SK-N-SH (cell line): Measurements from ENCODE around the gene AASS. TPM values are rescaled to one million over a fixed set of nuclear protein-coding genes. Genes with fewer than 3 reads are reported as not detected.

Source experiments
- CTCF ChIA-PET: fragments of 300-600, 350-600 bp; formaldehyde crosslinking; extraction: SDS; loops from one replicate; lab custom pipeline; 2021; lab: Yijun Ruan, JAX
- POLR2A ChIA-PET: fragments of 350-600 bp; sonication (Branson Sonifier 250); formaldehyde crosslinking; extraction: SDS; loops from one replicate; lab custom pipeline; 2020; ENCODE audit warnings: antibody characterized with exemption, inconsistent platforms; lab: Yijun Ruan, JAX
- DNase-seq: peaks from one replicate; pipeline ENCODE4 v3.0.0; 2012
- H2AFZ ChIP-seq: fragments of 200-600 bp; sonication (generic); 2 replicates; pipeline ENCODE4 v1.8.1; 2016; ENCODE audit warnings: antibody characterized with exemption, mild to moderate bottlenecking, low read depth
- H3F3A ChIP-seq: fragments of 200-600 bp; sonication (generic); replicated peaks from 2 replicates; pipeline ENCODE3; 2016; ENCODE audit warnings: antibody characterized with exemption, mild to moderate bottlenecking; ENCODE audit not compliant: insufficient read depth
- H3K27ac ChIP-seq, 2 experiments: fragments of 200-500 bp in 1 of 2; fragments of 200-600 bp in 1 of 2; sonication (Bioruptor generic) in 1 of 2; sonication (generic), shearing (Covaris generic) in 1 of 2; 2 replicates each; pipeline versions ENCODE4 v1.5.1 to v1.6.1; 2014 to 2016; ENCODE audit warnings: low read depth in 2 of 2, inconsistent platforms in 1 of 2, low read length in 1 of 2, mild to moderate bottlenecking in 1 of 2, mixed read lengths in 1 of 2
- H3K27me3 ChIP-seq: fragments of 200-600 bp; sonication (generic), shearing (Covaris generic); 2 replicates; pipeline ENCODE4 v1.6.1; 2016; ENCODE audit warnings: mixed run types; ENCODE audit not compliant: insufficient read depth
- H3K36me3 ChIP-seq, 2 experiments: fragments of 200-500 bp in 1 of 2; fragments of 200-600 bp in 1 of 2; sonication (Bioruptor generic) in 1 of 2; sonication (generic) in 1 of 2; replicated peaks in 1 of 2; 2 replicates each; pipeline versions ENCODE3 to v1.5.1; 2014 to 2016; ENCODE audit warnings: low read length in 1 of 2, mild to moderate bottlenecking in 1 of 2; ENCODE audit not compliant: insufficient read depth in 2 of 2, control insufficient read depth in 1 of 2
- H3K4me1 ChIP-seq, 2 experiments: fragments of 200-500 bp in 1 of 2; fragments of 200-600 bp in 1 of 2; sonication (Bioruptor generic) in 1 of 2; sonication (generic), shearing (Covaris generic) in 1 of 2; 2 replicates each; pipeline versions ENCODE4 v1.5.1 to v1.6.1; 2014 to 2016; ENCODE audit warnings: low read depth in 1 of 2, low read length in 1 of 2, mixed run types in 1 of 2; ENCODE audit not compliant: insufficient read depth in 2 of 2, control insufficient read depth in 1 of 2
- H3K4me2 ChIP-seq: fragments of 200-600 bp; sonication (generic), shearing (Covaris generic); 2 replicates; pipeline ENCODE4 v1.6.1; 2017; ENCODE audit warnings: mixed run types
- H3K4me3 ChIP-seq, 2 experiments: fragments of 200-500 bp in 1 of 2; fragments of 200-600 bp in 1 of 2; sonication (Bioruptor generic) in 1 of 2; sonication (generic), shearing (Covaris generic) in 1 of 2; 2 replicates each; pipeline versions ENCODE4 v1.5.1 to v1.8.1; 2014 to 2016; ENCODE audit warnings: low read depth in 2 of 2, inconsistent platforms in 1 of 2, low read length in 1 of 2, mild to moderate bottlenecking in 1 of 2, mixed read lengths in 1 of 2, moderate library complexity in 1 of 2
- H3K79me2 ChIP-seq: fragments of 200-600 bp; sonication (generic); 2 replicates; pipeline ENCODE4 v1.8.1; 2017; ENCODE audit warnings: mild to moderate bottlenecking; ENCODE audit not compliant: insufficient read depth
- H3K9ac ChIP-seq: fragments of 200-600 bp; sonication (generic); 2 replicates; pipeline ENCODE4 v1.6.1; 2017; ENCODE audit warnings: mixed run types
- H3K9me2 ChIP-seq: fragments of 200-600 bp; sonication (generic); 2 replicates; pipeline ENCODE4 v1.6.1; 2017; ENCODE audit warnings: mixed run types
- H3K9me3 ChIP-seq: fragments of 200-600 bp; sonication (generic); 2 replicates; pipeline ENCODE4 v1.6.1; 2017; ENCODE audit warnings: mixed run types, mild to moderate bottlenecking, moderate library complexity
- H4K20me1 ChIP-seq: fragments of 200-600 bp; sonication (generic); 2 replicates; pipeline ENCODE4 v1.6.1; 2017; ENCODE audit warnings: mild to moderate bottlenecking, mixed run types; ENCODE audit not compliant: insufficient read depth
- CHD2 ChIP-seq: fragments of 150-350 bp; IDR thresholded peaks from 2 replicates; pipeline ENCODE4 v1.6.1; 2018; ENCODE audit warnings: low read length; ENCODE audit not compliant: partially characterized antibody
- EP300 ChIP-seq, 2 experiments: IDR thresholded peaks; 2 replicates each; pipeline versions ENCODE4 v1.4.0 to v1.6.1; 2012; ENCODE audit warnings: borderline replicate concordance in 1 of 2, low read depth in 1 of 2, low read length in 1 of 2
- EZH2phosphoT487 ChIP-seq: fragments of 200-600 bp; sonication (generic); IDR thresholded peaks from 2 replicates; pipeline ENCODE4 v1.6.1; 2017; ENCODE audit warnings: low read depth, mixed run types, mild to moderate bottlenecking, antibody characterized with exemption, moderate library complexity, borderline replicate concordance
- GABPA ChIP-seq: IDR thresholded peaks from 2 replicates; pipeline ENCODE4 v1.4.0; 2012; ENCODE audit warnings: low read depth, mild to moderate bottlenecking
- GATA2 ChIP-seq: sonication (generic); formaldehyde crosslinking; IDR thresholded peaks from 2 replicates; pipeline ENCODE4 v1.5.0; 2020; ENCODE audit warnings: mild to moderate bottlenecking, missing genetic modification reagents
- MEF2A ChIP-seq: IDR thresholded peaks from 2 replicates; pipeline ENCODE4 v1.4.0; 2012; ENCODE audit warnings: low read depth, borderline replicate concordance
- MXI1 ChIP-seq: IDR thresholded peaks from 2 replicates; pipeline ENCODE4 v1.6.1; 2012; ENCODE audit warnings: mild to moderate bottlenecking, low read depth, low read length, improper control_type of control experiment
- POLR2AphosphoS5 ChIP-seq: IDR thresholded peaks from 2 replicates; pipeline ENCODE4 v1.6.1; 2012; ENCODE audit warnings: low read depth, low read length
- RAD21 ChIP-seq: IDR thresholded peaks from 2 replicates; pipeline ENCODE4 v1.6.1; 2012; ENCODE audit warnings: mild to moderate bottlenecking, low read length
- RCOR1 ChIP-seq: fragments of 150-350 bp; IDR thresholded peaks from 2 replicates; pipeline ENCODE4 v1.6.1; 2017; ENCODE audit warnings: antibody characterized with exemption, low read length
- RFX5 ChIP-seq: IDR thresholded peaks from 2 replicates; pipeline ENCODE4 v1.6.1; 2012; ENCODE audit warnings: mild to moderate bottlenecking, improper control_type of control experiment, low read length
- RXRA ChIP-seq: IDR thresholded peaks from 2 replicates; pipeline ENCODE4 v1.4.0; 2012; ENCODE audit warnings: low read depth, mild to moderate bottlenecking, borderline replicate concordance
- SMC3 ChIP-seq: IDR thresholded peaks from 2 replicates; pipeline ENCODE4 v1.6.1; 2012; ENCODE audit warnings: low read depth, low read length, improper control_type of control experiment
- TAF1 ChIP-seq: IDR thresholded peaks from 2 replicates; pipeline ENCODE4 v1.6.1; 2012; ENCODE audit warnings: low read depth, mild to moderate bottlenecking, low read length, moderate library complexity, borderline replicate concordance
- USF1 ChIP-seq: IDR thresholded peaks from 2 replicates; pipeline ENCODE4 v1.4.0; 2012; ENCODE audit warnings: low read depth, borderline replicate concordance
- USF2 ChIP-seq: fragments of 150-350 bp; IDR thresholded peaks from 2 replicates; pipeline ENCODE4 v1.6.1; 2017; ENCODE audit warnings: antibody characterized with exemption, low read length, low read depth, borderline replicate concordance
- YY1 ChIP-seq: IDR thresholded peaks from 2 replicates; pipeline ENCODE4 v1.4.0; 2012; ENCODE audit warnings: low read depth, mild to moderate bottlenecking
- WGBS: methylation state at CpG from one replicate; pipeline ENCODE4 v1.1.6; 2017; ENCODE audit warnings: low lambda C conversion rate; 5-methylcytosine and 5-hydroxymethylcytosine counted together
- polyA plus RNA-seq, 3 experiments: library from polyadenylated mRNA; depleted of rRNA; stranded (reverse); fragments of >200 nt; gene quantifications; 2 replicates each; pipeline ENCODE4 v1.2.3, GENCODE V29; 2012
- TF ChIP-seq, protein P1 (sequence below): fragments of 150-350 bp; IDR thresholded peaks from 2 replicates; pipeline ENCODE4 v1.6.1; 2016; ENCODE audit warnings: mild to moderate bottlenecking, low read depth, low read length
- TF ChIP-seq, protein P2 (sequence below): IDR thresholded peaks from 2 replicates; pipeline ENCODE4 v1.4.0; 2012; ENCODE audit warnings: low read depth
- TF ChIP-seq, protein P3 (sequence below): IDR thresholded peaks from 2 replicates; pipeline ENCODE4; 2012
- TF ChIP-seq, protein P4 (sequence below): IDR thresholded peaks from 2 replicates; pipeline ENCODE4 v1.4.0; 2012; ENCODE audit warnings: low read depth, borderline replicate concordance

AASS gene
- polyA plus RNA-seq, 1 of the 3 experiments (the other 2 are of a cell fraction) = 0.92 TPM

- Histone ChIP-seq H3K9me3 (no peaks in the 10 kb centered on the region), H3K4me1 (no peaks in the 10 kb centered on the region), H3K36me3 (no peaks in the 10 kb centered on the region), H2AFZ (no peak overlapping the region), H3K79me2 (no peaks in the 10 kb centered on the region), H3K4me2 (no peak overlapping the region), H3K9ac (no peak overlapping the region), H3K4me3 (no peak overlapping the region), H3K9me2 (no peaks in the 10 kb centered on the region), H3K27me3 (no peaks in the 10 kb centered on the region; the same call in 1 of the 2 replicates), H3F3A (no peaks in the 10 kb centered on the region), H4K20me1 (no peaks in the 10 kb centered on the region), H3K27ac (no peak overlapping the region)
- ChIA-PET POLR2A (no interaction called here), CTCF (no interaction called here)
- WGBS = 4% methylated on average over 3 of the region's 3 CpGs
- DNase-seq = no peak
- TF ChIP-seq RXRA (no peak), SMC3 (no peak), RAD21 (no peak), MXI1 (no peak), GATA2 (CRISPR knock-in tag) (no peak), USF1 (no peak)
- TF ChIP-seq, protein P1, sequence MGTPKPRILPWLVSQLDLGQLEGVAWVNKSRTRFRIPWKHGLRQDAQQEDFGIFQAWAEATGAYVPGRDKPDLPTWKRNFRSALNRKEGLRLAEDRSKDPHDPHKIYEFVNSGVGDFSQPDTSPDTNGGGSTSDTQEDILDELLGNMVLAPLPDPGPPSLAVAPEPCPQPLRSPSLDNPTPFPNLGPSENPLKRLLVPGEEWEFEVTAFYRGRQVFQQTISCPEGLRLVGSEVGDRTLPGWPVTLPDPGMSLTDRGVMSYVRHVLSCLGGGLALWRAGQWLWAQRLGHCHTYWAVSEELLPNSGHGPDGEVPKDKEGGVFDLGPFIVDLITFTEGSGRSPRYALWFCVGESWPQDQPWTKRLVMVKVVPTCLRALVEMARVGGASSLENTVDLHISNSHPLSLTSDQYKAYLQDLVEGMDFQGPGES = no peak
- TF ChIP-seq, protein P2, sequence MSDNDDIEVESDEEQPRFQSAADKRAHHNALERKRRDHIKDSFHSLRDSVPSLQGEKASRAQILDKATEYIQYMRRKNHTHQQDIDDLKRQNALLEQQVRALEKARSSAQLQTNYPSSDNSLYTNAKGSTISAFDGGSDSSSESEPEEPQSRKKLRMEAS = no peak
- TF ChIP-seq, protein P3, sequence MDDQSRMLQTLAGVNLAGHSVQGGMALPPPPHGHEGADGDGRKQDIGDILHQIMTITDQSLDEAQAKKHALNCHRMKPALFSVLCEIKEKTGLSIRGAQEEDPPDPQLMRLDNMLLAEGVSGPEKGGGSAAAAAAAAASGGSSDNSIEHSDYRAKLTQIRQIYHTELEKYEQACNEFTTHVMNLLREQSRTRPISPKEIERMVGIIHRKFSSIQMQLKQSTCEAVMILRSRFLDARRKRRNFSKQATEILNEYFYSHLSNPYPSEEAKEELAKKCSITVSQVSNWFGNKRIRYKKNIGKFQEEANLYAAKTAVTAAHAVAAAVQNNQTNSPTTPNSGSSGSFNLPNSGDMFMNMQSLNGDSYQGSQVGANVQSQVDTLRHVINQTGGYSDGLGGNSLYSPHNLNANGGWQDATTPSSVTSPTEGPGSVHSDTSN = no peak
Observed at GRCh38 chr7:122070834-122071233, 73.2 kb downstream of the AASS start.

- POLR2A ChIA-PET = no interaction called here
- TF ChIP-seq, protein P4, sequence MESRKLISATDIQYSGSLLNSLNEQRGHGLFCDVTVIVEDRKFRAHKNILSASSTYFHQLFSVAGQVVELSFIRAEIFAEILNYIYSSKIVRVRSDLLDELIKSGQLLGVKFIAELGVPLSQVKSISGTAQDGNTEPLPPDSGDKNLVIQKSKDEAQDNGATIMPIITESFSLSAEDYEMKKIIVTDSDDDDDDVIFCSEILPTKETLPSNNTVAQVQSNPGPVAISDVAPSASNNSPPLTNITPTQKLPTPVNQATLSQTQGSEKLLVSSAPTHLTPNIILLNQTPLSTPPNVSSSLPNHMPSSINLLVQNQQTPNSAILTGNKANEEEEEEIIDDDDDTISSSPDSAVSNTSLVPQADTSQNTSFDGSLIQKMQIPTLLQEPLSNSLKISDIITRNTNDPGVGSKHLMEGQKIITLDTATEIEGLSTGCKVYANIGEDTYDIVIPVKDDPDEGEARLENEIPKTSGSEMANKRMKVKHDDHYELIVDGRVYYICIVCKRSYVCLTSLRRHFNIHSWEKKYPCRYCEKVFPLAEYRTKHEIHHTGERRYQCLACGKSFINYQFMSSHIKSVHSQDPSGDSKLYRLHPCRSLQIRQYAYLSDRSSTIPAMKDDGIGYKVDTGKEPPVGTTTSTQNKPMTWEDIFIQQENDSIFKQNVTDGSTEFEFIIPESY = no peak
- TF ChIP-seq POLR2AphosphoS5 (no peak), RCOR1 (no peak), RAD21 (no peak), CHD2 (no peak), GABPA (no peak), YY1 (no peak), TAF1 (no peak), GATA2 (CRISPR knock-in tag) (no peak), RFX5 (no peak), USF2 (no peak), EZH2phosphoT487 (no peak), MEF2A (no peak), EP300 (IDR thresholded peaks at IDR 0.05; ENCODE audit: borderline replicate concordance in 1 of 2, low read depth in 1 of 2, low read length in 1 of 2) (no peak)
Observed at GRCh38 chr7:122070062-122070461, 74.0 kb downstream of the AASS start.

More at GRCh38 chr7:122070062-122070461, 74.0 kb downstream of the AASS start:
- no peaks in the 10 kb centered on the region for H3K9me2 ChIP-seq
- WGBS = 3% methylated on average over 1 of the region's 1 CpG
- no peak overlapping the region for H3K4me2 ChIP-seq
- no peak overlapping the region for H2AFZ ChIP-seq
- H3K27me3 ChIP-seq = no peaks in the 10 kb centered on the region; the same call in 1 of the 2 replicates
- H4K20me1 ChIP-seq = no peaks in the 10 kb centered on the region
- no peaks in the 10 kb centered on the region for H3F3A ChIP-seq
- H3K9ac ChIP-seq = no peak overlapping the region
- no peak overlapping the region for H3K4me3 ChIP-seq
- no peak for DNase-seq
- H3K79me2 ChIP-seq = no peaks in the 10 kb centered on the region
- no peaks in the 10 kb centered on the region for H3K4me1 ChIP-seq
- no peaks in the 10 kb centered on the region for H3K36me3 ChIP-seq
- no peak overlapping the region for H3K27ac ChIP-seq
- H3K9me3 ChIP-seq = no peaks in the 10 kb centered on the region
- CTCF ChIA-PET = no interaction called here
